Activated CD8-positive, alpha-beta T cell treated with anti-CD3 and anti-CD28 coated beads for 36 hours (primary cell): Measurements from ENCODE around the gene DAB1. TPM values are rescaled to one million over a fixed set of nuclear protein-coding genes. Genes with fewer than 3 reads are reported as not detected.

Experiments
- ATAC-seq: fragments of 200-7000 bp; cut with Tn5 transposase; one replicate; pipeline ENCODE4 v1.10.0; 2021; ENCODE audit warnings: mild to moderate bottlenecking, moderate library complexity
- CTCF ChIA-PET: fragments of 350-600 bp; sonication (Branson Sonifier 250); formaldehyde crosslinking; loops from one replicate; lab custom pipeline; 2021; ENCODE audit warnings: antibody characterized with exemption; lab: Charles Lee
- POLR2A ChIA-PET: fragments of 350-600 bp; sonication (Branson Sonifier 250); formaldehyde crosslinking; loops from one replicate; lab custom pipeline; 2021; ENCODE audit warnings: antibody characterized with exemption; lab: Charles Lee
- DNase-seq: peaks from one replicate; pipeline ENCODE4 v3.0.0-alpha.2; 2020
- H3K27ac Mint-ChIP-seq: one replicate; pipeline ENCODE4 v1.8.0; 2021; ENCODE audit warnings: mild to moderate bottlenecking, mixed read lengths
- H3K27me3 Mint-ChIP-seq: one replicate; pipeline ENCODE4 v1.8.0; 2021; ENCODE audit warnings: mixed read lengths
- H3K36me3 Mint-ChIP-seq: one replicate; pipeline ENCODE4 v1.8.0; 2021; ENCODE audit warnings: low read depth, mixed read lengths
- H3K4me1 Mint-ChIP-seq: one replicate; pipeline ENCODE4 v1.8.0; 2021; ENCODE audit warnings: low read depth, mixed read lengths
- H3K4me3 Mint-ChIP-seq: one replicate; pipeline ENCODE4 v1.8.0; 2021; ENCODE audit warnings: mild to moderate bottlenecking, moderate library complexity, mixed read lengths
- H3K9me3 Mint-ChIP-seq: one replicate; pipeline ENCODE4 v1.8.0; 2021; ENCODE audit warnings: mixed read lengths
- intact Hi-C: fragments of 100-400 bp; cut with micrococcal nuclease; formaldehyde crosslinking; loops from one replicate; pipeline ENCODE4 v1.10.0; 2022
- total RNA-seq, 2 experiments: library from RNA; stranded (reverse); gene quantifications; one replicate each; pipeline ENCODE4 v1.2.3, GENCODE V29; 2021
- TF ChIP-seq, protein P1 (sequence below): fragments of 200-600 bp; IDR thresholded peaks from one replicate; pipeline ENCODE4 v1.8.0; 2022; ENCODE audit warnings: antibody characterized with exemption, mild to moderate bottlenecking

Gene DAB1
- total RNA-seq, 2 experiments from 2014 or later: not detected

DNA sequence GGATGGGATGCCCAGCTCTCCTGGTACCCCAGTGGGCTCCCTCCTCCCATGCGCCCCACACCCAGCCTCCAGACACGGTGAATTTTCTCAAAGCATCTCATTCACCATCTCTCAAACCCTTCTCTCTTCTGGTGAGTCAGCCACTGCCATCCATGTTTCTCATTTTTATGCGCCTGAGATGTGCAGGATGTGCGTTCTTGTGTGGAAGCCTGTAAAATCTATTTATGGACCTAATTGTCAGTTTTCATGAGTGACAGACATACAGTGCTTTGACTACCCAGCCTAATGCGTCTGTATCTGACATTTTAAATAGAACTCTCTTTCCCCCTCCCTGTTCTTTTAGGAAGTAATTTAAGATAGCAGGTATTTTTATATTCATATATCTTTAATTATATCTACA, 158.8 kb downstream of the DAB1 start:
- H3K4me3 Mint-ChIP-seq: no peak overlapping the region
- no peaks in the 10 kb centered on the region for H3K36me3 Mint-ChIP-seq
- ATAC-seq: no peak
- POLR2A ChIA-PET: no interaction called here
- no peaks in the 10 kb centered on the region for H3K4me1 Mint-ChIP-seq
- CTCF ChIA-PET: no interaction called here
- intact Hi-C loops: no loop called here
- H3K9me3 Mint-ChIP-seq: no peaks in the 10 kb centered on the region
- no peak overlapping the region for H3K27ac Mint-ChIP-seq
- H3K27me3 Mint-ChIP-seq: peaks cover 3% of the 10 kb centered on the region
- no peak for DNase-seq
- TF ChIP-seq, protein P1, sequence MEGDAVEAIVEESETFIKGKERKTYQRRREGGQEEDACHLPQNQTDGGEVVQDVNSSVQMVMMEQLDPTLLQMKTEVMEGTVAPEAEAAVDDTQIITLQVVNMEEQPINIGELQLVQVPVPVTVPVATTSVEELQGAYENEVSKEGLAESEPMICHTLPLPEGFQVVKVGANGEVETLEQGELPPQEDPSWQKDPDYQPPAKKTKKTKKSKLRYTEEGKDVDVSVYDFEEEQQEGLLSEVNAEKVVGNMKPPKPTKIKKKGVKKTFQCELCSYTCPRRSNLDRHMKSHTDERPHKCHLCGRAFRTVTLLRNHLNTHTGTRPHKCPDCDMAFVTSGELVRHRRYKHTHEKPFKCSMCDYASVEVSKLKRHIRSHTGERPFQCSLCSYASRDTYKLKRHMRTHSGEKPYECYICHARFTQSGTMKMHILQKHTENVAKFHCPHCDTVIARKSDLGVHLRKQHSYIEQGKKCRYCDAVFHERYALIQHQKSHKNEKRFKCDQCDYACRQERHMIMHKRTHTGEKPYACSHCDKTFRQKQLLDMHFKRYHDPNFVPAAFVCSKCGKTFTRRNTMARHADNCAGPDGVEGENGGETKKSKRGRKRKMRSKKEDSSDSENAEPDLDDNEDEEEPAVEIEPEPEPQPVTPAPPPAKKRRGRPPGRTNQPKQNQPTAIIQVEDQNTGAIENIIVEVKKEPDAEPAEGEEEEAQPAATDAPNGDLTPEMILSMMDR: no peak

GRCh38 chr1:57262472-57262871, 161.4 kb downstream of the DAB1 start:
- Mint-ChIP-seq H3K4me3 (no peak overlapping the region), H3K4me1 (no peaks in the 10 kb centered on the region), H3K9me3 (peaks cover 3% of the 10 kb centered on the region), H3K36me3 (no peaks in the 10 kb centered on the region), H3K27ac (no peak overlapping the region), H3K27me3 (no peaks in the 10 kb centered on the region)
- intact Hi-C loops: no loop called here
- POLR2A ChIA-PET: no interaction called here
- DNase-seq: no peak
- CTCF ChIA-PET: no interaction called here
- ATAC-seq: no peak
- TF ChIP-seq, protein P1: no peak

GRCh38 chr1:57258557-57259325, 165.1 kb downstream of the DAB1 start:
- POLR2A ChIA-PET: no interaction called here
- no peaks in the 10 kb centered on the region for H3K27me3 Mint-ChIP-seq
- DNase-seq: no peak
- no peak overlapping the region for H3K4me3 Mint-ChIP-seq
- CTCF ChIA-PET: no interaction called here
- H3K4me1 Mint-ChIP-seq: no peaks in the 10 kb centered on the region
- intact Hi-C loops: no loop called here
- H3K36me3 Mint-ChIP-seq: no peaks in the 10 kb centered on the region
- ATAC-seq: no peak
- no peak overlapping the region for H3K27ac Mint-ChIP-seq
- TF ChIP-seq, protein P1: no peak
- peaks cover 4% of the 10 kb centered on the region for H3K9me3 Mint-ChIP-seq

DNA sequence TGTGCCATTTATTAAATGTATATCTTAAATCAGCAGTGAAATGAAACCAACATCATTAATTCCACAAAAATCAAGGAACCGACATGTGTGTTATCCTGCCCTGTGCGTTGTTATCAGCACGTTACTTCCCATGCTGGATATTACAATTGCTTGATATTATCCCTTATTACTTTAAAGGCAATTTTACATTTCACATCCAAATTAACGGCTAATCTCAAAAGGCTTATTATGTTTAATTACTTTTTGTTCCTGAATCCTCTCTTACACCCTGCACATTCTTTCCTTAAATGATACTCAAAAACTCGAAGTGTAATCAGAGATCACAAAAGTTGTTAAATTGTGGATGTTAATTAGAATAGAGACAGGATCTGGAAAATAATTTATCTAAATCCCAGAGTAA, 167.9 kb downstream of the DAB1 start:
- Mint-ChIP-seq H3K4me1 (no peaks in the 10 kb centered on the region), H3K27me3 (no peaks in the 10 kb centered on the region), H3K9me3 (peaks cover 4% of the 10 kb centered on the region), H3K27ac (no peak overlapping the region), H3K36me3 (no peaks in the 10 kb centered on the region), H3K4me3 (no peak overlapping the region)
- no peak for ATAC-seq
- ChIA-PET POLR2A (no interaction called here), CTCF (no interaction called here)
- intact Hi-C loops: no loop called here
- TF ChIP-seq, protein P1: no peak
- DNase-seq: no peak

DNA sequence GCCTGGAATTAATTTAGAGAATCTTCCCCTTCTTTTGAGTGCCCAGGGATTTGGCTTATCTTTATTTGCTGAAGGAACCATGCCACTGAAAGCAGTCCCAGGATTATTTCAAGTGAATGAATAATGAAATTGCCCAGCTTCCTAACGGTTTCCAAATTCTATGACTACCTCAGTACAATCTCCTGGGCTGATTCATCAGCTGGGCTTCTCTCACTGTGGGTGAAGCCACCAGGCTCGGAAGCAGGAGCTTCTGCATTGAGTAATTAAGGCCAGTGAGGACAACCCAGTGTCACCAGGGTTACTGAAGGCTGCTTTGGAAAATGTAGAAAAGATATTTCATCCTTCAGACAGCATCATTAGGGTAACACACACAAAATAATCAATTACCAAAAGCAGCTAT, 169.8 kb downstream of the DAB1 start:
- H3K4me1 Mint-ChIP-seq: no peaks in the 10 kb centered on the region
- H3K9me3 Mint-ChIP-seq: peaks cover 4% of the 10 kb centered on the region
- ChIA-PET POLR2A (no interaction called here), CTCF (no interaction called here)
- H3K27me3 Mint-ChIP-seq: peaks cover 2% of the 10 kb centered on the region
- no peak for DNase-seq
- intact Hi-C loops: no loop called here
- no peak overlapping the region for H3K4me3 Mint-ChIP-seq
- H3K36me3 Mint-ChIP-seq: no peaks in the 10 kb centered on the region
- H3K27ac Mint-ChIP-seq: no peak overlapping the region
- TF ChIP-seq, protein P1: no peak
- no peak for ATAC-seq
